PFSK-1 (cell line): ENCODE data around the gene BTK.

Experiments used
- FOXP2 ChIP-seq: optimal IDR thresholded peaks from 2 replicates; pipeline ENCODE3; 2011; ENCODE audit warnings: borderline replicate concordance, control low read depth, inconsistent platforms; ENCODE audit not compliant: insufficient read depth; ENCODE audit errors: extremely low read length, extremely low read depth
- POLR2AphosphoS5 ChIP-seq: IDR thresholded peaks from 2 replicates; pipeline ENCODE4 v1.6.1; 2012; ENCODE audit warnings: low read depth, mild to moderate bottlenecking, control low read depth, low read length, moderate library complexity
- REST ChIP-seq, 2 experiments: IDR thresholded peaks; 2 replicates each; pipeline versions ENCODE4 v1.6.1 to v1.8.0; 2011 to 2012; ENCODE audit warnings: low read depth in 2 of 2, low read length in 2 of 2, control low read depth in 1 of 2, inconsistent platforms in 1 of 2, mild to moderate bottlenecking in 1 of 2, moderate library complexity in 1 of 2; ENCODE audit not compliant: insufficient read depth in 1 of 2
- SIN3A ChIP-seq: IDR thresholded peaks from 2 replicates; pipeline ENCODE4 v1.6.1; 2012; ENCODE audit warnings: mild to moderate bottlenecking, low read length, moderate library complexity, borderline replicate concordance; ENCODE audit not compliant: insufficient read depth
- TAF1 ChIP-seq: IDR thresholded peaks from 2 replicates; pipeline ENCODE4 v1.6.1; 2012; ENCODE audit warnings: low read length, control low read depth, borderline replicate concordance; ENCODE audit not compliant: insufficient read depth

Gene BTK

GRCh38 chrX:101407167-101407747 is 21.3 kb upstream of the BTK start:
- no peak for TF ChIP-seq REST (IDR thresholded peaks at IDR 0.05; ENCODE audit: insufficient read depth in 1 of 2, low read depth in 2 of 2, low read length in 2 of 2)
- no peak for TF ChIP-seq FOXP2
- no peak for TF ChIP-seq TAF1
- no peak for TF ChIP-seq SIN3A
- no peak for TF ChIP-seq POLR2AphosphoS5

GRCh38 chrX:101399825-101400224 is 13.8 kb upstream of the BTK start:
- TF ChIP-seq TAF1 (no peak), POLR2AphosphoS5 (no peak)

- TF ChIP-seq REST (IDR thresholded peaks at IDR 0.05; ENCODE audit: insufficient read depth in 1 of 2, low read depth in 2 of 2, low read length in 2 of 2) (no peak), POLR2AphosphoS5 (no peak)
Measured at GRCh38 chrX:101398694-101399093, 12.7 kb upstream of the BTK start.

- no peak for TF ChIP-seq REST (IDR thresholded peaks at IDR 0.05; ENCODE audit: insufficient read depth in 1 of 2, low read depth in 2 of 2, low read length in 2 of 2)
- TF ChIP-seq TAF1, result no peak
- no peak for TF ChIP-seq POLR2AphosphoS5
- TF ChIP-seq FOXP2, result no peak
- TF ChIP-seq SIN3A, result no peak
Measured at GRCh38 chrX:101397779-101398178, 11.8 kb upstream of the BTK start.

GRCh38 chrX:101395789-101396188 is 9.8 kb upstream of the BTK start:
- no peak for TF ChIP-seq SIN3A
- TF ChIP-seq REST (IDR thresholded peaks at IDR 0.05; ENCODE audit: insufficient read depth in 1 of 2, low read depth in 2 of 2, low read length in 2 of 2), result no peak
- no peak for TF ChIP-seq TAF1
- no peak for TF ChIP-seq FOXP2
- TF ChIP-seq POLR2AphosphoS5, result peak; percentile 40; the same call in 1 of the 2 replicates
